HG02938 (cell line): ENCODE measurements around the gene LAMTOR5.
"Not testable (repeated sequence)": the region's sequence is repeated elsewhere in the genome, so short reads cannot be mapped to it uniquely, and the experiment has no call there.

Experiments
- ATAC-seq: cut with Tn5 transposase; IDR thresholded peaks from one replicate; pipeline ENCODE4 v1.9.1; 2021; ENCODE audit warnings: mild to moderate bottlenecking, moderate library complexity; ENCODE audit not compliant: unreplicated experiment

LAMTOR5 gene

DNA sequence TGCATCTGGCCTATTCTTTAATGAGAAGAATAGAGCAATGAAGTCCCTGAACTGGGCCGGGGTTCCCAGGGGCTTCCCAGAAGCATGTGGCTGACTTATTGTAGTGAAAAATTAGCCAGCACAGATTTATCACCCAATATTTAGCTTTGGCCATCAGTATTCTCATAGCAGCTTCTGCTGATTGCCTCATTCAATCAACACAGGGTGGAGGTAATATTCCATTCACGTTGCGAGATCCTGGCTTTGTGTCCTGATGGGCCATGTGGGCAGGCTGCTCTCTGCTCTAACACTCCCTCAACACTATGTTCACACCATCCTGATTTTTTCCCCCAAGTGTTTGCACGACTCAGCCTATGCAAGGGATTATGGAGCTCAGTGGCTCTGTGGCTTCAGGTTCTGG is 21.5 kb upstream of the LAMTOR5 start:
- no peak for ATAC-seq

- ATAC-seq, result no peak
These were observed 19.4 kb upstream of the LAMTOR5 start for GRCh38 chr1:110426854-110427253.

DNA sequence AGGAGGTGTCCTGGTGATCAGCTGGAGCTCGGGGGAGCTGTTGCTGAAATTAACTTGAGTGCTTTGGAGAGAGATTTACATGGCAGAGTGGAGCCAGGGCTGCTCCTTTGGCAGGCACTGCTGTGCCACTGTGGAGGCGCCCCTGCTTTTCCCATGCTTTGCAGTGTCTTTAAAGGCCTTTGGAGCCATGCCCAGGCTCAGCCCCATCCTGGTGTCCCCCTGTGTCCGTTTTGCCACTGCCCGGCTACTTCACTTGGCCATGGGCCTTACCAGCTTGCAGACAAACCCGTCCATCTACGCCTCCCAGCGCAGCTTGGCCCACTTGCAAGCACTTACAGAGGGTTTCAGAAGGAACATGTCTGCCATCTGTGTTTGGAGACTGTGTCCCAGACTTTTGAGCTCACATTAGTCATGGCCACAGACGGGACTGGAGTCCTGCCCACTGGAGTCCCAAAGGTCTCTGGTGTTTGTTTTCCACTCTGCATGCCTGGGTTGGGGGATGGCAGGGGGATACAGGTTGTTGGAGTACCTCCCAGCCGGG is 18.2 kb upstream of the LAMTOR5 start:
- no peak for ATAC-seq

- no peak for ATAC-seq
These were observed 17.5 kb upstream of the LAMTOR5 start for GRCh38 chr1:110424699-110425611.

DNA sequence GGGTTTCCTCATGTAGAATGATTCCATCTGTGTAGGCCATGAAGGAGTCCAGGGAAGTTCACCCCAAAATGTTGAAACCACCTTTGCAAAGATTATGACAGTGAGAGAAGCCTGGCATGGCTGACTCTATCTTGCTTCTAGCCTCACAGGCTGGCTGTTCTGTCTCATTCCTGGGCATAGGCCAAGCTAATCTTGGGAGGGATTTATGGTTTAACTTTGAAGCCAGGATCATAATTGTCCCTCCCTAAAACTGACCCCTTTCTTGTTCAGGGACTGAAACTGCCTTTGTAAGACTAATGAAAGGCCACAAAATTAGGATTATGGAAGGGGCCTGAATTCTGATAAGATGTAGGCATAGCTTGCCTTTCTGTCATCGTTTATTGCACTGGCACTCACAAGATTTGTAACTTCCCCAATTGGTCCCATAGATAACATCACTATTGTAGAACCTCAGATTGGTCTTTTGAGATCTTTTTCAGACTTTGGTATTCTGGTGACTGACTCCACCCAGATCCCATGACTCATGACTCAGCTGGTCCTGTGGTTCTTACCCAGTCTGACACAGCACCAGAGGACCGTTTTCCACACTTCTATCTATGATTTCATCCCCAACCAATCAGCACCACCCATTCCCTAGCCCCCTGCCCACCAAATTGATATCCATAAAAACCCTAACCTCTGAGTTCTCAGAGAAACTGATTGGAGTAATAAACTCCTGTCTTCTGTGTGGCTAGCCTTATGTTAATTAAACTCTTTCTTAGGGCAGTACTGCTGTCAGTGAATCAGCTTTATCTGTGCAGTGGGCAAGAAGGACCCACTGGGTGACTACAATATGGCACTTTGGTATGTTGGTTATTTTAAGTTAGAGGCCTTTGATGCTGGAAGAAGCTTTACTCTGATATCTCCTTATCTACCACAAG is 13.6 kb upstream of the LAMTOR5 start:
- no peak for ATAC-seq

DNA sequence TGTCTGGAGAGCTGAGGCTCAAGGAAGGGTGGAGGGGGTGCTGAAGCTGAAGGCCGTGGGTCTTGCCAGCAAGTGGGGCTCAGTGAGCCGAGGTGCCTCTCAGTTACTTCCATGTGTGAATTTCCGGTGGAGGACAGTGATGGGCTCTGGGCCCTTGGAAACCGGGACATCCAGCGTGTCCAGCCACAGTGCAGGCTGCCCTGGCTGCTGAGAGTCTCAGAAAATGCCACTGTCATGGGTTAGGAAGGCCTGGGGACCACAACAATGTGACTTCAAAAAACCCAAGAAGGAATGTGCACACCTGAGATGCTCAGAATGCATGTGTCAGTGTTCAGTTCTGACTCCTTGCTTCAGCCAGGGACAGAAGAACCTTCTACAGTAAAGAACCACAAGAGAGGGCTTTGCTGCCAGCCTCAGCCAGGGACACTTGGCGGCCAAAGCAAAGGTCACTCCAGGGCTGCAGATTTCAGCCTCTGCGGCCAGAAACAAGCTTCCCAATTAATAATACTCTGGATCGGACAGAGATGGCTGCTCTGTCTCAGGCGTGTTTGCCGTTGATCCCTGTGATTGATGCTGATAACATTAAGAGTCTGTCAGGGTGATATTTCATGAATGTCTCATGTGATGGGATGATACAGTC is 12.6 kb upstream of the LAMTOR5 start:
- no peak for ATAC-seq

DNA sequence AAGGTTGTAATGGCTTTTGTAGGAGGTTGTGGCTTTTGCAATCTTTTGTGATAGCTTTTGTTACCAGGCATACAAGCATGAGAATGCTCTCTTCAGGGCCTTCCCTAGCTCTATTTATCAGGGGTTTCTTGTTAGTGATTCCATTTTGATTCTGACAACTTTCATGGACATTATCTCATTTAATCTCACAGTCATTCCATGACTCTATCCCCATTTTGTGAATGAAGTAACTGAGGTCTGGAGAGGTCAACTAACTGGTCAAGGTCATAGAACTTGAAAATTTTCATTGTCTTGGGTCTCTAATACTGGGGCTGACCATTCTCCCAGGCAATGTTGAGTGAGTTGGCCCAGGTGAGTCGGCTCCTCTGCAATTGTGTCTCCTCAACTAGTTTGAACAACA is 11.2 kb upstream of the LAMTOR5 start:
- no peak for ATAC-seq

DNA sequence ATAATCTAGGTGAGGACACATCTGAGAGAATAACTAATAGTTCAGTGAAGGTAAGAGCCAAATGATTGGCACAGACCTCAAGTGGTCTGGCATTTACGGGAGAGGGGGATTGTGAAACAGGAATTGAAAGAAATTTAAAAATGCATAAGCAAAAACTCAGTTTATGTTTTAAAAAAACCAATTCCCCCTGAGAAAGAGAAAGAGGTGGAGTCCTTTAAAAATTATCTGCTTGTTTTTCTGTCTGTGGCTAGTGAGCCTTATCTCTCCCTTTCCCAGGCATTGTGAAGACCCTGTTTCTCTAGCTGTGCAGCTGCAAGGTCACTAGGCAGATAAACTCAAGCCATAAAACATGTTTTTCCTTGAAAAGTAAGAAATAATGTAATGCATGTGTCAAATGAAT is 5.6 kb upstream of the LAMTOR5 start:
- ATAC-seq, result not testable (repeated sequence)

GRCh38 chr1:110412576-110412975 is 5.1 kb upstream of the LAMTOR5 start:
- no peak for ATAC-seq

GRCh38 chr1:110411173-110411735 is 3.8 kb upstream of the LAMTOR5 start:
- ATAC-seq, result no peak

GRCh38 chr1:110409316-110409715 is 1.8 kb upstream of the LAMTOR5 start:
- ATAC-seq, result no peak

DNA sequence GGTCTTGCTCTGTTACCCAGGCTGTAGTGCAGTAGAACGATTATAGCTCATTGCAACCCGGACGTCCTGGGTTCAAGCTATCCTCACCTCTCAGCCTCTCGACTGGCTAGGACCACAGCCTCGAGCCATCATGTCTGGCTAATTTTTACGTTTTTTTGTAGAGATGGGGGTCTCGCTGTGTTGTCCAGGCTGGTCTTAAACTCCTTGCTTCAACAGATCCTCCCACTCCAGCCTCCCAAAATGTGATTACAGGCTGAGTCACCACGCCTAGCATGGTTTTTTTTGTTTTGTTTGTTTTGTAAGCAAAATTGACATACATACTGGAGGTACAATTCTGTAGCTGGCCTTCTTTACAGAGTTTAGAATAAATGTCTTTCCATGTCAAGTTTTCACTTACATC is 994 bp upstream of the LAMTOR5 start:
- ATAC-seq, result no peak

- not testable (repeated sequence) for ATAC-seq
These were observed 1.1 kb downstream of the LAMTOR5 start for GRCh38 chr1:110406407-110406806.

- ATAC-seq, result no peak
These were observed 3.1 kb downstream of the LAMTOR5 start for GRCh38 chr1:110404401-110404800.

DNA sequence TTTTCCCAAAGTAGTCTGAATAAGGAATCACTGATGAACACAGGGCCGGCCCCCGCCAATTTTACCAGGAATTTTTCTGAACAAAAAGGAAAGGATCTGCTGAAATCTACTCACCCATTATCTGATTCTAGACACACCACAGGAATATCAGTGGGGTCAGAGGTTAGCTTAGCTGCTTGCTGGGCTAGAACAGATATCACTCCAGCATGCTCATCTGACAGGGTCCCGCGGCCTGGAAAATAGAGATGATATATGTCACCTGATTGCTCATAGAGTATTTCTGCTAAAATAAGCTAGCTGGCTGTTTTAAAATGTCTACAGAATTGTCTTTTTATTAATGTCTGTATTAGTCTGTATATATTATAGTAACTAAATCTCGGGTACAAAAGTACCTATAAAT is 3.7 kb downstream of the LAMTOR5 start:
- ATAC-seq, result no peak

GRCh38 chr1:110396259-110396958 is 11.1 kb downstream of the LAMTOR5 start:
- ATAC-seq, result not testable (repeated sequence)

DNA sequence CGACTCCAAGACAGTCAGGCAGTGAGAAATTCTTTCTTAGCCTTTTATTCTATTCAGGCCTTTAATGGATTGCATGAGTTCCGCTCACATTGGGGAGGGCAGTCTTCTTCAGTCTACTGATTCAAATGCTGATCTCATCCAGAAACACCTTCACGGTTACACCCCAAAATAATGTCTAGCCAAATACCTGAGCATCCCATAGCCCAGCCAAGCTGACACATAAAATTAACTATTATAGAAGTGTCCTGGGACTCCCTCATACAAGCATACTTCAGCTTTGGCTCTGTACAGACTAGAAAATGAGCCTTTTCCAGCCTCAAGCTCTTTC is 13.0 kb downstream of the LAMTOR5 start:
- ATAC-seq, result no peak

DNA sequence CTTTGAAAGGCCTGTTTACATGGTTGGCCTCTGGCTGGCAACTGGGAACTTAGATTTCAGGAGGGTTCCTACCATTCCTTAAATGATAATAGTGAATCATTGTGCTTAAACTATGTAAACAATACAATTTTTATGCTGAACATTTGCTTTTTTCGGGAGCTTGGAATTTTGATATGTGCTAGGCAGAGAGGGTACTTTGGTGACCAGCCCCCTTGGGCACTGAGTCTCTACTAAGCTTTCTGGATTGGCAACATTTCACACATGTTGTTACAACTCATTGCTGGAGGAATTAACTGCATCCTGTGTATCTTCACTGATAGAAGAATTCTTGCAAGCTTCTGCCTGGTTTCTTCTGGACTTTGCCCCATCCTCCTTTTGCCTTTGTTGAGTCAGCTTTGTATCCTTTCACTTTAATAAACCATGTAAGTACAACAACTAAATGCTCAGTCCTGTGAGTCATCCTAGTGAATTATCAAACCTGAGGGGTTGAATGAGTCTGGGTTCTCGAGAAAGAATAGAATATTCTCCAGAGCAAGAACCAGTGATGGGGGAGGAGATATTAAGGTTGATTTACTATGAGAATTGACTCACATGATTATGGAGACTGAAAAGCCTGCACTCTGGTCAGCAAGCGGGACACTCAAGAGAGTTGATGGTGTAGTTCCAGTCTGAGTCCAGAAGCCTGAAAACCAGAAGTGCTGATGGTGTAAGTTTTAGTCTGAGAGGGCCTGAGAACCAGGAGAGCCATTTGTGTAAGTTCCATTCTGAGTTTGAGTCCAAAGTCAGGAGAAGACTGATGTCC is 13.6 kb downstream of the LAMTOR5 start:
- ATAC-seq, result no peak

GRCh38 chr1:110393286-110393685 is 14.2 kb downstream of the LAMTOR5 start:
- ATAC-seq, result no peak
